Esophagus squamous epithelium (tissue), 4 donors: ENCODE results near the gene PRDM5.

Experiments
- POLR2A ChIP-seq, 4 donors: fragments of 450-650 bp; IDR thresholded peaks; one replicate each; pipeline ENCODE4 v1.6.1; 2017; ENCODE audit warnings: antibody characterized with exemption in 4 of 4, mild to moderate bottlenecking in 4 of 4, moderate library complexity in 3 of 4
- TF ChIP-seq, protein P1 (sequence below), 6 experiments: fragments of 450-650 bp in 4 of 6; fragments of 200-600 bp in 2 of 6; sonication (generic) in 2 of 6; IDR thresholded peaks; one replicate each; pipeline ENCODE4 v1.5.1; 2016 to 2019; ENCODE audit warnings: antibody characterized with exemption in 6 of 6, mild to moderate bottlenecking in 4 of 6, moderate library complexity in 4 of 6

DNA sequence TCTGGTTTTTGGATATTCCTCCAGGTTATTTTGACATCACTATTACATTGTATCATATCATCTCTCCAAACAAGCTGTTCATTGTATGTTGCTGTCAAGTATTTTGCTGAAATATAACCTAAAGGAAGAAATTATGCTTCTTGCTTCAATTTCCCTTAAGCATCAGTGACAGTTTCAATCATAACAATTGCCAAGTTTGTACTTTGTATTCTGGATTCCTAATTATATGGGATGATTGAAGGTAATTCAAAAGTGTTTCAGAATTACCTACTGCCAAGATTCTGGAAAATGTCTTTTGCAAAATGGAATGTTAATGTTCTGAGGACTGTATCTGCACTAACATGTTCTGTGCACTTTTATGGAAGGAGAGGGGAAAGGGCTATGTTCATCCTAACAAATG is 228.7 kb downstream of the PRDM5 start:
- TF ChIP-seq, protein P1, sequence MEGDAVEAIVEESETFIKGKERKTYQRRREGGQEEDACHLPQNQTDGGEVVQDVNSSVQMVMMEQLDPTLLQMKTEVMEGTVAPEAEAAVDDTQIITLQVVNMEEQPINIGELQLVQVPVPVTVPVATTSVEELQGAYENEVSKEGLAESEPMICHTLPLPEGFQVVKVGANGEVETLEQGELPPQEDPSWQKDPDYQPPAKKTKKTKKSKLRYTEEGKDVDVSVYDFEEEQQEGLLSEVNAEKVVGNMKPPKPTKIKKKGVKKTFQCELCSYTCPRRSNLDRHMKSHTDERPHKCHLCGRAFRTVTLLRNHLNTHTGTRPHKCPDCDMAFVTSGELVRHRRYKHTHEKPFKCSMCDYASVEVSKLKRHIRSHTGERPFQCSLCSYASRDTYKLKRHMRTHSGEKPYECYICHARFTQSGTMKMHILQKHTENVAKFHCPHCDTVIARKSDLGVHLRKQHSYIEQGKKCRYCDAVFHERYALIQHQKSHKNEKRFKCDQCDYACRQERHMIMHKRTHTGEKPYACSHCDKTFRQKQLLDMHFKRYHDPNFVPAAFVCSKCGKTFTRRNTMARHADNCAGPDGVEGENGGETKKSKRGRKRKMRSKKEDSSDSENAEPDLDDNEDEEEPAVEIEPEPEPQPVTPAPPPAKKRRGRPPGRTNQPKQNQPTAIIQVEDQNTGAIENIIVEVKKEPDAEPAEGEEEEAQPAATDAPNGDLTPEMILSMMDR (IDR thresholded peaks at IDR 0.05) = no peak
- TF ChIP-seq POLR2A (IDR thresholded peaks at IDR 0.05) = no peak
